ENCODE measurements around the gene ARID2.

Gene ARID2

GRCh38 chr12:45775964-45776363, 46.5 kb downstream of the ARID2 start:
- TF ChIP-seq ZFX (IDR thresholded peaks at IDR 0.05; ENCODE audit: borderline replicate concordance): no peak
- TF ChIP-seq, protein P1, sequence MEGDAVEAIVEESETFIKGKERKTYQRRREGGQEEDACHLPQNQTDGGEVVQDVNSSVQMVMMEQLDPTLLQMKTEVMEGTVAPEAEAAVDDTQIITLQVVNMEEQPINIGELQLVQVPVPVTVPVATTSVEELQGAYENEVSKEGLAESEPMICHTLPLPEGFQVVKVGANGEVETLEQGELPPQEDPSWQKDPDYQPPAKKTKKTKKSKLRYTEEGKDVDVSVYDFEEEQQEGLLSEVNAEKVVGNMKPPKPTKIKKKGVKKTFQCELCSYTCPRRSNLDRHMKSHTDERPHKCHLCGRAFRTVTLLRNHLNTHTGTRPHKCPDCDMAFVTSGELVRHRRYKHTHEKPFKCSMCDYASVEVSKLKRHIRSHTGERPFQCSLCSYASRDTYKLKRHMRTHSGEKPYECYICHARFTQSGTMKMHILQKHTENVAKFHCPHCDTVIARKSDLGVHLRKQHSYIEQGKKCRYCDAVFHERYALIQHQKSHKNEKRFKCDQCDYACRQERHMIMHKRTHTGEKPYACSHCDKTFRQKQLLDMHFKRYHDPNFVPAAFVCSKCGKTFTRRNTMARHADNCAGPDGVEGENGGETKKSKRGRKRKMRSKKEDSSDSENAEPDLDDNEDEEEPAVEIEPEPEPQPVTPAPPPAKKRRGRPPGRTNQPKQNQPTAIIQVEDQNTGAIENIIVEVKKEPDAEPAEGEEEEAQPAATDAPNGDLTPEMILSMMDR (IDR thresholded peaks at IDR 0.05): no peak

DNA sequence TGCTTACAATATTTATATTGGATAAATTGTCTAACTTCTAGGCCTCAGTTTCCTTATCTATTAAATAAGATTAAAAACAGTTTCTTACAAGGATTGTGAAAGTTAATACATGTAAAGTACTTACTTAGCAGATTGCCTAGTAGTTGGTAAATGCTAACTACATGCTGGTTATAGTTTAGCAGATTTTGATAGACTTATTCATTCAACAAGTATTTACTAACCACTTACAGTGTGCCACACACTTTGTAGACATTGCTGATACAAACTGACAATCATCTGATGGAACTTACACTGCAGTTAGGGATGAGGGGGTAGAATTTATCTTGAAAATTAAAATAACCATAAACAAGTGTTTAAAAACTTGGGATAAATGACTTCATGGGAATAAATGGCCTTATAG, 50.4 kb downstream of the ARID2 start:
- no peak for TF ChIP-seq ZFX (IDR thresholded peaks at IDR 0.05; ENCODE audit: borderline replicate concordance)
- TF ChIP-seq, protein P1 (IDR thresholded peaks at IDR 0.05): no peak
- H3K27ac ChIP-seq: no peak overlapping the region

More at GRCh38 chr12:45775964-45776363, 46.5 kb downstream of the ARID2 start:
- H3K27ac ChIP-seq: no peak overlapping the region

DNA sequence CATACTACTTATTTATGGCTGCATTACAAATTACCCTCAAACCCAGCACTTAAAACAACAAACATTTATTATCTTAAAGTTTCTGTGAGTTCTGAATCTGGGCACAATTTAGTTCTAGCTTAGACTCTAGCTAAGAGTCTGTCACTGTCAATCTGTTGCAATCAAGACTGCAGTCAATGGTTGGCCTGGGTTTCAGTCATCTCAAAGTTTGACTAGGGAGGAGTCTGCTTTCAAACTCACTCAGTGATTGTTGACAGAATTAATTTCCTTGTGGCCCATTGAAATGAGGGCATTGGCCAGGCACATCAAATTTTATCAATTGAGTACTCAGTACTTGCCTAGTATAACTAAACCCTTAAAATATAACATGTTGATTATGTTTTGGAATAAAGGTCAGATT, 51.6 kb downstream of the ARID2 start:
- no peak overlapping the region for H3K27ac ChIP-seq
- TF ChIP-seq, protein P1 (IDR thresholded peaks at IDR 0.05): no peak
- no peak for TF ChIP-seq ZFX (IDR thresholded peaks at IDR 0.05; ENCODE audit: borderline replicate concordance)

DNA sequence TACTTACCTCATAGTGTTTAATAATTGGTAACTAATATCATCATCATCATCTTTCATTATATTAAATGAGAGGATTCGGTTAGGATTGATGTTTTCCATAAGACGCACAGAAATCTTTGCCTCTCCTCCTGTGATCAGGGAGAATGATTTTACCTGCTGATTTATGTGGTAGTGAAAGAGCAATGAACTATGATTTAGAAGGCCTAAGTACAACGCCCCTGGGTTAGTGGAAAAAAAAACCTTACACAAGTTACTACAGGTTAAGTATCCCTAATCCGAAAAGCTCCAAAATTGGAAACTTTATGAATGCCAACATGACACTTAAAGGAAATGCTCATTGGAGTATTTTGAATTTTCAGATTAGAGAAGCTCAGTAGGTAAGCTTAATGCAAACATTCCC, 55.8 kb downstream of the ARID2 start:
- TF ChIP-seq, protein P1 (IDR thresholded peaks at IDR 0.05): no peak
- TF ChIP-seq ZFX (IDR thresholded peaks at IDR 0.05; ENCODE audit: borderline replicate concordance): no peak
- H3K27ac ChIP-seq: no peak overlapping the region

DNA sequence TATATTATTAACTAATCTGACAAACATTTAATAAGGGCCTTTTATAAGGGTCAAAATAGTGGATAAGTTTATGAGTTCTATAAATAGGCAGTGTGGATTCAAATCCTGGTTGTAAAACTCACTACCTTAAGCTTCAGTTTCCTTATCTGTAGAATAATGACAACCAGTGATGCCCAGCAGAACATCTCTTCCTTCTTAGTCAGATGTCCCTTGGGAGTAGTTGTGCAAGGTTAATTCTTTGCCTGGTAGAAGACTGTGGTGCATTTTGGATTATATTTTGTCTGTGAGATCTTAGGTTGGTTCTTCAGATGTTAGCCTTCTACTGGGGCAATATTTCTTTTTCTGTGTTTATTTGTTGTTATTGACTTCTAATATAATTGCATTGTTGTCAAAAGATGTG, 59.5 kb downstream of the ARID2 start:
- TF ChIP-seq ZFX (IDR thresholded peaks at IDR 0.05; ENCODE audit: borderline replicate concordance): no peak
- no peak overlapping the region for H3K27ac ChIP-seq

- no peak overlapping the region for H3K27ac ChIP-seq
- no peak for TF ChIP-seq ZFX (IDR thresholded peaks at IDR 0.05; ENCODE audit: borderline replicate concordance)
- TF ChIP-seq, protein P1 (IDR thresholded peaks at IDR 0.05): no peak
Measured at GRCh38 chr12:45794422-45794821, 64.9 kb downstream of the ARID2 start.

- TF ChIP-seq, protein P1 (IDR thresholded peaks at IDR 0.05): no peak
- no peak for TF ChIP-seq ZFX (IDR thresholded peaks at IDR 0.05; ENCODE audit: borderline replicate concordance)
- H3K27ac ChIP-seq: no peak overlapping the region
Measured at GRCh38 chr12:45801625-45802024, 72.1 kb downstream of the ARID2 start.

DNA sequence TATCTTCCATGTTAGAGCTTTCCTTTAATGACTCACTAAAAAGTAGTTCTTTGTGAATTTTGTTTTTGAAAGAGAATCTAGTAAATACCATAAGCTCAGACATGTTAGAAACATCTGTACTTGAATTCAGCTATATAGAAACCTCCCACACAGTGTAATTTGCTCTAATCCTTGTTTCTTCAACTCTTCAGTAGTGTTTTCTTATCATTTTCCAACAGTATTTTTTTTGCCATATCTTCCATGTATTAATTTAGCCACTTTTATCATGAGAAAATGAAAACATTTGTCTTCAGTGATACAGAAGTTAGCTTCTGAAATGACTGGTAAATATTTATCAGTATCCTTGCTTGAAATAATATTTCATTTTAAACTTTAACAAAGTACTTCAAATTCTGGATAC, 73.6 kb downstream of the ARID2 start:
- TF ChIP-seq, protein P1 (IDR thresholded peaks at IDR 0.05): no peak
- TF ChIP-seq ZFX (IDR thresholded peaks at IDR 0.05; ENCODE audit: borderline replicate concordance): no peak
- H3K27ac ChIP-seq: no peak overlapping the region

All from 22Rv1 (cell line).